Right forelimb (tissue), 1 donor: ENCODE measurements around the gene MS4A8.

Experiments
- DNase-seq: peaks from one replicate; pipeline ENCODE4 v3.0.0-alpha.2; 2018

Gene MS4A8

DNA sequence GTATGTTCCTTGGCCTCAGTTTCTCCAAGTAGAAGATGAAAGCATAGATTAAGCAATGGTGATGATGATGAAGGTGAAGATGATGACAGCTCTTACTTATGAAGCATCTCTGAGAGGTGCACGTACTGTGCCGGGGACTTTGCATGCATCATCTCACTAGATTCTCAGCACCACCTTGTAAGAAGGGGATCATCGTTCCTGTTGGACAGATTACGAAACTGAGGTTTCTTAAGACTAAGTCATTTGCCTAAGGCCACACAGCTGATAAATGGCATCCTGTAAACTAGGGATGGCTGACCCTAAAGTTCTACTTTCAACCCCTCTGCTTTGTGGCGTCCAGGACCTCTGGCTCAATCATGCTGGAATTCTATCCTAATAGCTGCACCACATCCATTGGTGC is 65.9 kb downstream of the MS4A8 start:
- no peak for DNase-seq
